Panc1 (cell line): ENCODE results near the gene PARP15. TPM values are rescaled to one million over a fixed set of nuclear protein-coding genes. Genes with fewer than 3 reads are reported as not detected.

Source experiments
- ATAC-seq: fragments of 200-7000 bp; cut with Tn5 transposase; 2 replicates; pipeline ENCODE4 v1.9.1; 2020; ENCODE audit warnings: mild to moderate bottlenecking, moderate library complexity
- BruUV-seq: library from RNA; stranded (reverse); fragments of 400-500 nt; replicated peaks from 2 replicates; lab custom pipeline; 2021; lab: Mats Ljungman, UMichigan
- CTCF ChIA-PET: fragments of 300-600 bp; sonication (Branson Sonifier 250); formaldehyde crosslinking; loops from one replicate; lab custom pipeline; 2022; ENCODE audit warnings: antibody characterized with exemption; lab: Charles Lee
- POLR2A ChIA-PET: fragments of 300-600 bp; sonication (Branson Sonifier 250); formaldehyde crosslinking; loops from one replicate; lab custom pipeline; 2022; ENCODE audit warnings: antibody characterized with exemption; lab: Charles Lee
- DNase-seq: peaks from one replicate; pipeline ENCODE4 v3.0.0-alpha.2; 2010; ENCODE audit warnings: low read depth, low spot score
- H3K27ac ChIP-seq: 2 replicates; pipeline ENCODE4 v1.5.1; 2011; ENCODE audit warnings: mild to moderate bottlenecking, low read length, inconsistent platforms
- H3K27me3 ChIP-seq: fragments of 200-500 bp; sonication (Bioruptor generic); 2 replicates; pipeline ENCODE4 v1.6.0; 2014; ENCODE audit warnings: low read length, inconsistent platforms; ENCODE audit not compliant: control insufficient read depth, insufficient read depth
- H3K36me3 ChIP-seq: fragments of 200-500 bp; sonication (Bioruptor generic); 2 replicates; pipeline ENCODE4 v1.5.1; 2014; ENCODE audit warnings: inconsistent platforms, mild to moderate bottlenecking, low read length, moderate library complexity; ENCODE audit not compliant: control insufficient read depth, insufficient read depth
- H3K4me1 ChIP-seq: 2 replicates; pipeline ENCODE4 v1.5.1; 2011; ENCODE audit warnings: inconsistent platforms, mild to moderate bottlenecking, low read length, moderate library complexity; ENCODE audit not compliant: control insufficient read depth, insufficient read depth
- H3K4me3 ChIP-seq, 2 experiments: 2 replicates each; pipeline ENCODE4 v1.5.1; 2011 to 2012; ENCODE audit warnings: low read depth in 2 of 2, low read length in 2 of 2, mild to moderate bottlenecking in 2 of 2, inconsistent platforms in 1 of 2, moderate library complexity in 1 of 2
- H3K9me3 ChIP-seq: fragments of 200-500 bp; sonication (Bioruptor generic); 2 replicates; pipeline ENCODE4 v1.5.1; 2014; ENCODE audit warnings: low read depth, mild to moderate bottlenecking, inconsistent platforms, low read length, moderate library complexity; ENCODE audit not compliant: control insufficient read depth, insufficient read depth
- CTCF ChIP-seq: fragments of 450-650 bp; IDR thresholded peaks from 2 replicates; pipeline ENCODE4 v1.5.1; 2017; ENCODE audit warnings: mild to moderate bottlenecking
- POLR2AphosphoS5 ChIP-seq: IDR thresholded peaks from 2 replicates; pipeline ENCODE4 v1.6.1; 2012; ENCODE audit warnings: mild to moderate bottlenecking, low read depth, low read length, moderate library complexity
- REST ChIP-seq, 2 experiments: IDR thresholded peaks; 2 replicates each; pipeline ENCODE4 v1.6.1; 2011 to 2012; ENCODE audit warnings: low read depth in 2 of 2, control low read depth in 1 of 2, low read length in 1 of 2, mild to moderate bottlenecking in 1 of 2, moderate library complexity in 1 of 2; ENCODE audit not compliant: insufficient read depth in 1 of 2
- SIN3A ChIP-seq: IDR thresholded peaks from 2 replicates; pipeline ENCODE4 v1.6.1; 2012; ENCODE audit warnings: low read depth, mild to moderate bottlenecking, low read length, moderate library complexity, borderline replicate concordance; ENCODE audit not compliant: insufficient read depth
- TCF7L2 ChIP-seq: IDR thresholded peaks from 2 replicates; pipeline ENCODE4 v1.6.1; 2011; ENCODE audit warnings: mild to moderate bottlenecking, low read depth, low read length, inconsistent platforms
- in situ Hi-C: cut with HindIII; loops from 2 replicates; pipeline ENCODE4 v1.10.0; 2016; ENCODE audit warnings: low sequenced_read_pairs, low pct_unique_long_range_greater_than_20kb
- intact Hi-C: fragments of 100-400 bp; cut with micrococcal nuclease; formaldehyde crosslinking; loops from one replicate; pipeline ENCODE4 v1.10.0; 2022; ENCODE audit not compliant: unreplicated experiment
- total RNA-seq: library from RNA; stranded (reverse); gene quantifications from one replicate; pipeline ENCODE4 v1.2.1, GENCODE V29; 2021; ENCODE audit not compliant: unreplicated experiment

Gene PARP15
- total RNA-seq, 1 experiment from 2014 or later, result 0.21 TPM

GRCh38 chr3:122627301-122627700, 49.9 kb downstream of the PARP15 start:
- Histone ChIP-seq H3K27ac (no peak overlapping the region), H3K9me3 (no peaks in the 10 kb centered on the region), H3K36me3 (no peaks in the 10 kb centered on the region), H3K4me1 (no peaks in the 10 kb centered on the region), H3K4me3 (no peak overlapping the region), H3K27me3 (peaks cover 2% of the 10 kb centered on the region; the same call in 1 of the 2 replicates)
- CTCF ChIA-PET, result no interaction called here
- TF ChIP-seq POLR2AphosphoS5 (no peak), CTCF (no peak), REST (IDR thresholded peaks at IDR 0.05; ENCODE audit: insufficient read depth in 1 of 2, low read depth in 2 of 2, low read length in 1 of 2) (no peak), TCF7L2 (no peak), SIN3A (no peak)
- intact Hi-C loops (no loop called here), in situ Hi-C loops (no loop called here)
- no TSS peak for BruUV-seq
- DNase-seq (no peak), ATAC-seq (no peak)
- POLR2A ChIA-PET, result no interaction called here

GRCh38 chr3:122628567-122628966, 51.1 kb downstream of the PARP15 start:
- no peak overlapping the region for H3K4me3 ChIP-seq
- H3K36me3 ChIP-seq, result no peaks in the 10 kb centered on the region
- POLR2A ChIA-PET, result no interaction called here
- TF ChIP-seq REST (IDR thresholded peaks at IDR 0.05; ENCODE audit: insufficient read depth in 1 of 2, low read depth in 2 of 2, low read length in 1 of 2) (no peak), SIN3A (no peak), CTCF (no peak), POLR2AphosphoS5 (no peak), TCF7L2 (no peak)
- no TSS peak for BruUV-seq
- in situ Hi-C loops (no loop called here), intact Hi-C loops (no loop called here)
- H3K9me3 ChIP-seq, result no peaks in the 10 kb centered on the region
- CTCF ChIA-PET, result no interaction called here
- H3K27ac ChIP-seq, result no peak overlapping the region
- no peaks in the 10 kb centered on the region for H3K4me1 ChIP-seq
- DNase-seq, result no peak
- peaks cover 2% of the 10 kb centered on the region; the same call in 1 of the 2 replicates for H3K27me3 ChIP-seq
- ATAC-seq, result no peak
